22Rv1 (cell line): ENCODE data around the gene NSMCE1.

ENCODE experiments used
- ZFX ChIP-seq: fragments of 450-650 bp; IDR thresholded peaks from 2 replicates; pipeline ENCODE4 v1.6.1; 2017; ENCODE audit warnings: antibody characterized with exemption, borderline replicate concordance
- TF ChIP-seq, protein P1 (sequence below): fragments of 450-650 bp; IDR thresholded peaks from 2 replicates; pipeline ENCODE4 v1.5.1; 2017; ENCODE audit warnings: mild to moderate bottlenecking

DNA sequence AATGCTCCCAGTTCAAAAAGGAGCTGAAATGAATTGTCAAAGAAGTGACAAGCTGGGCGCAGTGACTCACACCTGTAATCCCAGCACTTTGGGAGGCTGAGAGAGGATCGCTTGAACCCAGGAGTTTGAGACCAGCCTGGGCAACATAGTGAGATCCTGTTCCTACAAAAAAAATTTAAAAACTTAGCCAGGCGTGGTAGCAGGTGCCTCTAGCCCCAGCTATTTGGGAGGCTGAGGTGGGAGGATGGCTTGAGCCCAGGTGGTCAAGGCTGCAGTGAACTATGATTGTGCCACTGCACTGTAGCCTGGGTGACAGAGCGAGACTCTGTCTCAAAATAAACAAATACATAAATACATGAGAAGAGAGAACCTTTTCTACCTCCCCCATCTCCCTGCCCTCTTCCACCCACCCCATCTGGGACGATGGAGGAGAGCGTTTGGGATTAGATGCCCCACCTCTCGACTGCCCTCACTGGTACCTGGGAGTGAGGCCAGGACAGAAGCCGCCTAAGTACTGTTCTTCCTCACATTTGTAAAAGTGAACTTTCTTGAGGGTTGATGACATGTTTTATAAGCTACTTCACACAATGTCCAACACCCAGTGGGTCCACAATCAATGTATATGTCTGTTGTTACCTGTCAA lies 47.6 kb upstream of the NSMCE1 start:
- TF ChIP-seq, protein P1, sequence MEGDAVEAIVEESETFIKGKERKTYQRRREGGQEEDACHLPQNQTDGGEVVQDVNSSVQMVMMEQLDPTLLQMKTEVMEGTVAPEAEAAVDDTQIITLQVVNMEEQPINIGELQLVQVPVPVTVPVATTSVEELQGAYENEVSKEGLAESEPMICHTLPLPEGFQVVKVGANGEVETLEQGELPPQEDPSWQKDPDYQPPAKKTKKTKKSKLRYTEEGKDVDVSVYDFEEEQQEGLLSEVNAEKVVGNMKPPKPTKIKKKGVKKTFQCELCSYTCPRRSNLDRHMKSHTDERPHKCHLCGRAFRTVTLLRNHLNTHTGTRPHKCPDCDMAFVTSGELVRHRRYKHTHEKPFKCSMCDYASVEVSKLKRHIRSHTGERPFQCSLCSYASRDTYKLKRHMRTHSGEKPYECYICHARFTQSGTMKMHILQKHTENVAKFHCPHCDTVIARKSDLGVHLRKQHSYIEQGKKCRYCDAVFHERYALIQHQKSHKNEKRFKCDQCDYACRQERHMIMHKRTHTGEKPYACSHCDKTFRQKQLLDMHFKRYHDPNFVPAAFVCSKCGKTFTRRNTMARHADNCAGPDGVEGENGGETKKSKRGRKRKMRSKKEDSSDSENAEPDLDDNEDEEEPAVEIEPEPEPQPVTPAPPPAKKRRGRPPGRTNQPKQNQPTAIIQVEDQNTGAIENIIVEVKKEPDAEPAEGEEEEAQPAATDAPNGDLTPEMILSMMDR, result no peak
- no peak for TF ChIP-seq ZFX
